Rectal smooth muscle tissue (tissue), 1 donor: ENCODE results near the gene DIP2B.
"Not testable (repeated sequence)": the region's sequence is repeated elsewhere in the genome, so short reads cannot be mapped to it uniquely, and the experiment has no call there.

Experiments used
- H3K27ac ChIP-seq: one replicate; pipeline ENCODE4 v1.7.0; 2013; ENCODE audit warnings: low read depth, low read length, inconsistent platforms
- H3K27me3 ChIP-seq: one replicate; pipeline ENCODE4 v1.7.0; 2013; ENCODE audit warnings: low read length; ENCODE audit not compliant: control insufficient read depth, insufficient read depth
- H3K36me3 ChIP-seq: one replicate; pipeline ENCODE4 v1.7.0; 2013; ENCODE audit warnings: low read length; ENCODE audit not compliant: control insufficient read depth, insufficient read depth
- H3K4me1 ChIP-seq: one replicate; pipeline ENCODE4 v1.7.0; 2013; ENCODE audit warnings: low read length; ENCODE audit not compliant: control insufficient read depth, insufficient read depth
- H3K4me3 ChIP-seq: one replicate; pipeline ENCODE4 v1.7.0; 2013; ENCODE audit warnings: low read length
- H3K9ac ChIP-seq: one replicate; pipeline ENCODE4 v1.7.0; 2013; ENCODE audit warnings: low read length

Gene DIP2B

GRCh38 chr12:50504798-50505674 lies at the start of gene DIP2B:
Gene DIP2B (plus strand): TSS chr12:50504985. CDS start chr12:50505141, 156 bp downstream.
- Histone ChIP-seq H3K27me3 (no peaks in the 10 kb centered on the region), H3K36me3 (no peaks in the 10 kb centered on the region), H3K9ac (peak within 1 kb of the TSS; percentile 28), H3K4me3 (peak within 1 kb of the TSS; percentile 71), H3K27ac (peak within 1 kb of the TSS; percentile 88), H3K4me1 (peaks cover 8% of the 10 kb centered on the region)

- peaks cover 8% of the 10 kb centered on the region for H3K36me3 ChIP-seq
- no peaks in the 10 kb centered on the region for H3K4me1 ChIP-seq
- no peaks in the 10 kb centered on the region for H3K27me3 ChIP-seq
- H3K27ac ChIP-seq = no peak overlapping the region
- no peak overlapping the region for H3K9ac ChIP-seq
- H3K4me3 ChIP-seq = no peak overlapping the region
These were observed 46.2 kb upstream of the DIP2B start for GRCh38 chr12:50458606-50459005.

GRCh38 chr12:50467439-50467838 lies 37.3 kb upstream of the DIP2B start:
- Histone ChIP-seq H3K36me3 (peaks cover 4% of the 10 kb centered on the region), H3K9ac (no peak overlapping the region), H3K4me1 (no peaks in the 10 kb centered on the region), H3K4me3 (no peak overlapping the region), H3K27me3 (no peaks in the 10 kb centered on the region), H3K27ac (no peak overlapping the region)

GRCh38 chr12:50477241-50477832 lies 27.4 kb upstream of the DIP2B start:
- Histone ChIP-seq H3K4me1 (no peaks in the 10 kb centered on the region), H3K36me3 (peaks cover 8% of the 10 kb centered on the region), H3K4me3 (no peak overlapping the region), H3K9ac (no peak overlapping the region), H3K27ac (no peak overlapping the region), H3K27me3 (no peaks in the 10 kb centered on the region)

- no peaks in the 10 kb centered on the region for H3K36me3 ChIP-seq
- no peaks in the 10 kb centered on the region for H3K4me1 ChIP-seq
- H3K27ac ChIP-seq = no peak overlapping the region
- no peaks in the 10 kb centered on the region for H3K27me3 ChIP-seq
- no peak overlapping the region for H3K4me3 ChIP-seq
- no peak overlapping the region for H3K9ac ChIP-seq
These were observed 22.2 kb upstream of the DIP2B start for GRCh38 chr12:50482571-50482970.

DNA sequence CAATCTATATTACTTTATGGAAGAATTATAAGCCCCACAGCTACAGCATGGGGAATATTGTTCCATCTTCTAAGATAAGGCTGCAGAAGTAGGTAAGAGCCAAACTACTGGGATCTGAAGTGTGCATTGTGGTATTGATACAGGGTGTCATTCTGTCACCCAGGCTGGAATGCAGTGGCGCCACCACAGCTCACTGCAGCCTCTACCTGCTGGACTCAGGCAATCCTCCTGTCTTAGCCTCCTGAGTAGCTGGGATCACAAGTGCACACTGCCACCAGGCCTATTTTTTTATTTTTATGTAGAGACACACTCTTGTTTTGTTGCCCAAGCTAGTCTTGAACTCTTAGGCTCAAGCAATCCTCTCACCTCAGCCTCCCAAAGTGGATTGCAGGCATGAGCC lies 21.3 kb upstream of the DIP2B start:
- Histone ChIP-seq H3K27me3 (no peaks in the 10 kb centered on the region), H3K36me3 (no peaks in the 10 kb centered on the region), H3K27ac (no peak overlapping the region), H3K4me3 (no peak overlapping the region), H3K4me1 (no peaks in the 10 kb centered on the region), H3K9ac (no peak overlapping the region)

DNA sequence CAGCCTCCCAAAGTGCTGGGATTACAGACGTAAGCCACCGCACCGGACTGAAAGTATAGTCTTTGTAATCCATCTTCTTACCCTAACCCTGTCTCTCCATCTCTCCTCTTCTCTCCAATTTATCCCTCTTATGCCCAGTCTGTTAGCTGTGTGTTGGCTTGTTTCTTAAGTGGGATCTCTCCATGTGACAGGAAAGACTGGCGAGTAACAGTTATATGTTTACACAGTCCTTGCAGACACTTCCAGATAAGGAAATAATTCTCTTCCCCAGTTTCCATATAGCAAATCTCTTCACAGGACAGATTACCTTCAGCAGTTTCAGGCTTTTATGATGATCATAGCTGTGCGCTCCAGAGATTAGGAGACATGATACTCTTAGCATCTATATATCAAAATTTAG lies 16.0 kb upstream of the DIP2B start:
- H3K27me3 ChIP-seq = no peaks in the 10 kb centered on the region
- no peaks in the 10 kb centered on the region for H3K36me3 ChIP-seq
- no peak overlapping the region for H3K4me3 ChIP-seq
- no peak overlapping the region for H3K9ac ChIP-seq
- no peaks in the 10 kb centered on the region for H3K4me1 ChIP-seq
- no peak overlapping the region for H3K27ac ChIP-seq

GRCh38 chr12:50498119-50498518 lies 6.7 kb upstream of the DIP2B start:
- not testable (repeated sequence) for H3K27me3 ChIP-seq, H3K9ac ChIP-seq, H3K36me3 ChIP-seq, H3K4me1 ChIP-seq, H3K27ac ChIP-seq, H3K4me3 ChIP-seq

- peak overlapping the region; percentile 71 for H3K4me3 ChIP-seq
- H3K4me1 ChIP-seq = peaks cover 8% of the 10 kb centered on the region
- H3K27ac ChIP-seq = peak overlapping the region; percentile 88
- no peaks in the 10 kb centered on the region for H3K36me3 ChIP-seq
- peak overlapping the region; percentile 28 for H3K9ac ChIP-seq
- H3K27me3 ChIP-seq = no peaks in the 10 kb centered on the region
These were observed 1.1 kb downstream of the DIP2B start for GRCh38 chr12:50505675-50506530.

DNA sequence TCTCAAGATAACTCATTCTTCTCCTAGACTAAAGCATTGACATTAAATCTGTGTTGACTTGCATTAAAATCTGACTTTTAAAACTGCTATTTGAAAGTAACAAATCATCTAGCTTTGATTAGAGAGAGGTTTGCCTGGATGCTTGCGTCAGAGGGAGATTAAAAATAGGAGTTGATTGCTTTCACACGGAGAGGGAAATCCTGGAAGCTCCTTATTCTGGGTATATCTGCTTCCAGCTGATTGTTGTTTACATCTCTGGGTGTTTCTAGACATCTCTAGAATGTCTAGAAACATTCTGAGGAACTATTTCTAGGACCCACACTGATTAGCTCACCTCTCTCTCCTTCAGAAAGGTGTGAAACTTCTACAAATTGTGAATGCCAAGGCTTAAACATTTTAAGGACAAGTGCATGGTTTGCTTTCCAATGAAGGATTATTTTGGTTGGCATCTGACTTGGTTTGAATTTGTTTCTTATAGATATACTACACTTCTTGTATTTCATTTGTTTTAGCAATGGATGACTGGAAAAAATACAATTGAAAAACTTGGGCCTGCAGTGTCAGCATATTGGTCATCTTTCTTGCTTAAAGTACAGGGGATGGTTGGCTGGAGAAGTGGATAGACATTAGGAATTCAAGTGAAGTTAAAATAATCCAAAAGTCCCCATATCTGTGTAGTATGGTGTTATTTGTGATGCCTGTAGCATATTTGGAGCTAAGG lies 2.1 kb downstream of the DIP2B start:
- peak overlapping the region; percentile 36 for H3K4me3 ChIP-seq
- no peak overlapping the region for H3K9ac ChIP-seq
- H3K27ac ChIP-seq = no peak overlapping the region
- no peaks in the 10 kb centered on the region for H3K27me3 ChIP-seq
- H3K36me3 ChIP-seq = no peaks in the 10 kb centered on the region
- H3K4me1 ChIP-seq = peaks cover 8% of the 10 kb centered on the region

DNA sequence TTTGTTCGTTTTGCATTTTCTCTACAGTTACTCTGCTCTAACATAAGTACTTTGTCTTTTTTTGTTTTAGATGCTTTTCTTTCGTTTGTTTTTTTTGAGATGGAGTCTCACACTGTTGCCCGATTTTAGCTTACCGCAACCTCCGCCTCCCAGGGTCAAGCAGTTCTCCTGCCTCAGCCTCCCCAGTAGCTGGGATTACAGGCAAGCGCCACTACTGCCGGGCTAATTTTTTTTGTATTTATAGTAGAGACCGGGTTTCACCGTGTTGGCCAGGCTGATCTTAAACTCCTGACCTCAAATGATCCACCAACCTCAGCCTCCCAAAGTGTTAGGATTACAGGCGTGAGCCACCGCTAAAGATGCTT lies 2.7 kb downstream of the DIP2B start:
- Histone ChIP-seq H3K4me3 (peak overlapping the region; percentile 21), H3K9ac (no peak overlapping the region), H3K27me3 (no peaks in the 10 kb centered on the region), H3K4me1 (peaks cover 8% of the 10 kb centered on the region), H3K36me3 (no peaks in the 10 kb centered on the region), H3K27ac (no peak overlapping the region)

GRCh38 chr12:50507930-50508329 lies 3.1 kb downstream of the DIP2B start:
- H3K9ac ChIP-seq = no peak overlapping the region
- no peaks in the 10 kb centered on the region for H3K27me3 ChIP-seq
- H3K36me3 ChIP-seq = no peaks in the 10 kb centered on the region
- no peak overlapping the region for H3K27ac ChIP-seq
- H3K4me1 ChIP-seq = peaks cover 8% of the 10 kb centered on the region
- H3K4me3 ChIP-seq = no peak overlapping the region
